K562 (cell line): ENCODE data around the gene ALS2CL. TPM values are rescaled to one million over a fixed set of nuclear protein-coding genes. Genes with fewer than 3 reads are reported as not detected.
A peak's percentile ranks its signal among the peaks of the same experiment; 100 is the strongest.

Experiments
- BRCA1 ChIP-seq, 2 experiments: fragments of 450-650 bp in 1 of 2; sonication (generic) in 1 of 2; formaldehyde crosslinking in 1 of 2; IDR thresholded peaks; 2 replicates each; pipeline versions ENCODE4 v1.5.0 to v1.6.1; 2017 to 2020; ENCODE audit warnings: mild to moderate bottlenecking in 1 of 2, missing genetic modification reagents in 1 of 2
- C11orf30 ChIP-seq: fragments of 450-650 bp; IDR thresholded peaks from 2 replicates; pipeline ENCODE4 v1.6.1; 2016; ENCODE audit warnings: low read depth, mild to moderate bottlenecking
- CCAR2 ChIP-seq: fragments of 200-400 bp; formaldehyde crosslinking; IDR thresholded peaks from 2 replicates; pipeline ENCODE4 v1.6.1; 2017; ENCODE audit warnings: mild to moderate bottlenecking, low read depth, low read length
- ESRRB ChIP-seq: fragments of 250-450 bp; sonication (Bioruptor Pico); IDR thresholded peaks from 2 replicates; pipeline ENCODE4 v1.5.0; 2020; ENCODE audit warnings: mild to moderate bottlenecking, moderate library complexity, borderline replicate concordance
- HNRNPK ChIP-seq: fragments of 200-400 bp; formaldehyde crosslinking; IDR thresholded peaks from one replicate; pipeline ENCODE4 v1.6.1; 2018; ENCODE audit warnings: mild to moderate bottlenecking, low read depth, low read length; ENCODE audit not compliant: poor library complexity, severe bottlenecking
- MAFK ChIP-seq: IDR thresholded peaks from 2 replicates; pipeline ENCODE4 v1.6.1; 2011; ENCODE audit warnings: low read length, improper control_type of control experiment
- PYGO2 ChIP-seq: fragments of 450-650 bp; IDR thresholded peaks from 2 replicates; pipeline ENCODE4 v1.6.1; 2016; ENCODE audit warnings: mild to moderate bottlenecking, missing genetic modification characterization, moderate library complexity, missing compliant biosample characterization
- TAF7 ChIP-seq: fragments of 450-650 bp; IDR thresholded peaks from 2 replicates; pipeline ENCODE4 v1.6.1; 2016; ENCODE audit warnings: missing genetic modification characterization, missing compliant biosample characterization
- TEAD4 ChIP-seq, 2 experiments: sonication (generic) in 1 of 2; formaldehyde crosslinking in 1 of 2; IDR thresholded peaks; 2 replicates each; pipeline versions ENCODE4 v1.6.1 to v1.8.0; 2012 to 2022; ENCODE audit warnings: borderline replicate concordance in 1 of 2, inconsistent platforms in 1 of 2, low read length in 1 of 2, mild to moderate bottlenecking in 1 of 2, missing genetic modification reagents in 1 of 2
- ZKSCAN1 ChIP-seq: fragments of 150-350 bp; IDR thresholded peaks from 2 replicates; pipeline ENCODE4 v1.6.1; 2016; ENCODE audit warnings: low read depth, low read length
- ZNF3 ChIP-seq: fragments of 250-450 bp; sonication (Bioruptor Pico); IDR thresholded peaks from 2 replicates; pipeline ENCODE4 v1.5.0; 2021; ENCODE audit warnings: mild to moderate bottlenecking, moderate library complexity
- ZNF507 ChIP-seq: conservative IDR thresholded peaks from 2 replicates; pipeline ENCODE4 v1.6.1; 2017; ENCODE audit warnings: missing genetic modification characterization, missing compliant biosample characterization
- ZNF830 ChIP-seq: fragments of 250-450 bp; sonication (Bioruptor Pico); IDR thresholded peaks from 2 replicates; pipeline ENCODE4 v1.5.0; 2021; ENCODE audit warnings: mild to moderate bottlenecking
- polyA plus RNA-seq, 8 experiments: library from polyadenylated mRNA; depleted of rRNA in 4 of 8; stranded (reverse) in 5 of 8; unstranded in 3 of 8; fragments of >200 nt; fragmentation: Nextera tagmentation in 2 of 8; fragmentation: Illumina TruSeq in 1 of 8; extraction: Ambion mirVana in 2 of 8; extraction: Trizol in 1 of 8; gene quantifications; 2 replicates each; pipeline versions ENCODE4 v1.2.1 to v1.2.3, GENCODE V29; 2011 to 2014; ENCODE audit warnings: inconsistent platforms in 1 of 8, missing spikeins in 1 of 8
- total RNA-seq, 7 experiments: library from RNA; depleted of rRNA in 6 of 7; stranded (reverse); fragments of >200 nt in 6 of 7; fragmentation: Illumina TruSeq in 2 of 7; extraction: Trizol in 2 of 7; gene quantifications; 2 replicates each; pipeline versions ENCODE4 v1.2.1 to v1.2.3, GENCODE V29; 2011 to 2021; ENCODE audit warnings: low replicate concordance in 1 of 7
- TF ChIP-seq, protein P1 (sequence below): fragments of 250-450 bp; sonication (Bioruptor Pico); IDR thresholded peaks from 2 replicates; pipeline ENCODE4 v1.4.0; 2020; ENCODE audit warnings: mild to moderate bottlenecking, moderate library complexity, borderline replicate concordance
- TF ChIP-seq, protein P2 (sequence below): fragments of 250-450 bp; sonication (Bioruptor Pico); IDR thresholded peaks from 2 replicates; pipeline ENCODE4 v1.5.0; 2022; ENCODE audit warnings: mild to moderate bottlenecking
- TF ChIP-seq, protein P3 (sequence below): fragments of 450-650 bp; IDR thresholded peaks from 2 replicates; pipeline ENCODE4 v1.6.1; 2017; ENCODE audit warnings: antibody characterized with exemption, mild to moderate bottlenecking

ALS2CL gene
- total and polyA plus RNA-seq, 9 of the 15 experiments (the other 6 are each of a cell fraction or from before 2014, with no cell fraction given) = 0.03 to 0.13 (median 0.05) TPM; not detected in 3

DNA sequence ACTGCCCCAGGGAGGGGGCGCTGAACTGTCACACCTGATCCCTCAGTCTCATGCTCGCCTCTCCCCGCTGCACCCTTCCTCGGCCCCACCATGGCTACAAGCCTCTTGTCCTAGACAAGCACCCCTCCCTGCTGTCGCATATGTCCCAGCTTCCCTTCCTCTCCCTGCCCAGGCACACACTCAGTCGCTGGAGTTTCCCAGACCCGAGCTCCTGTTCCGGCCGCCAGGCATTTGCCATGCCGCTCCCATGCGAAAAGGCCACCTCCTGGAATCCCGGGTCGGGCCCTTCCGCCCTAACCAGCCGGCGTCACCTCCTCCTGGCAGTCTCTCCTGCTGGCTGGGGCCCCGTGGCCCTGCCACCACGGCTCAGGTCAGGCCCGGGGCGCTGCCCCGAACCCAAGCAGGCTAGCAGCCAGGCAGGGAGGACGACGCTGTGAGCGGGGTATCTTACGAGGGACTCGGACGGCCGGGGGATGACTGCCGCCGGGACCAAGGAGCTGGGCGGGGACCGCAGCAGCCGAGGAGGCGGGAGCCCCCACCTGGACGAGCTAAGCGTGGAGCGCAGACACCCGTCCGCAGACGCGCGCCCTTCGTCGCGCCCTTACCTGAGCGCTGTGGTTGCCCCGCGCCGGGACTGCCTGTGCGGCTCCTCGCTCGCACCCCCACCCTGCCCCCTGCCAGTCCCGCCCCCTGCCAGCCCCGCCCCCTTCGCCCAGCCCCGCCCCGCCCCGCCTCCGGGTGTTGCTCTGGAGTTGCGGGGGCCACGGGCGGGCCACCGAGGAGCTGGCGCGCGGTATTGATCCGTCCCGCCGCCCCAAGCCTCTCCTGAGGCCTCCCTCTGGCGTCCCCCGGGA is at the start of gene ALS2CL (continued):
- TF ChIP-seq, protein P1, sequence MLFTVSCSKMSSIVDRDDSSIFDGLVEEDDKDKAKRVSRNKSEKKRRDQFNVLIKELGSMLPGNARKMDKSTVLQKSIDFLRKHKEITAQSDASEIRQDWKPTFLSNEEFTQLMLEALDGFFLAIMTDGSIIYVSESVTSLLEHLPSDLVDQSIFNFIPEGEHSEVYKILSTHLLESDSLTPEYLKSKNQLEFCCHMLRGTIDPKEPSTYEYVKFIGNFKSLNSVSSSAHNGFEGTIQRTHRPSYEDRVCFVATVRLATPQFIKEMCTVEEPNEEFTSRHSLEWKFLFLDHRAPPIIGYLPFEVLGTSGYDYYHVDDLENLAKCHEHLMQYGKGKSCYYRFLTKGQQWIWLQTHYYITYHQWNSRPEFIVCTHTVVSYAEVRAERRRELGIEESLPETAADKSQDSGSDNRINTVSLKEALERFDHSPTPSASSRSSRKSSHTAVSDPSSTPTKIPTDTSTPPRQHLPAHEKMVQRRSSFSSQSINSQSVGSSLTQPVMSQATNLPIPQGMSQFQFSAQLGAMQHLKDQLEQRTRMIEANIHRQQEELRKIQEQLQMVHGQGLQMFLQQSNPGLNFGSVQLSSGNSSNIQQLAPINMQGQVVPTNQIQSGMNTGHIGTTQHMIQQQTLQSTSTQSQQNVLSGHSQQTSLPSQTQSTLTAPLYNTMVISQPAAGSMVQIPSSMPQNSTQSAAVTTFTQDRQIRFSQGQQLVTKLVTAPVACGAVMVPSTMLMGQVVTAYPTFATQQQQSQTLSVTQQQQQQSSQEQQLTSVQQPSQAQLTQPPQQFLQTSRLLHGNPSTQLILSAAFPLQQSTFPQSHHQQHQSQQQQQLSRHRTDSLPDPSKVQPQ (CRISPR knock-in tag) = no peak
- TF ChIP-seq ZKSCAN1 (no peak), ZNF830 (CRISPR knock-in tag) (0 out of 2 replicates have a peak, but pooled peaks have one; percentile 24), HNRNPK (no peak), MAFK (no peak), TEAD4 (IDR thresholded peaks at IDR 0.05; ENCODE audit: low read length) (no peak), TEAD4 (CRISPR knock-in tag; IDR thresholded peaks at IDR 0.05; ENCODE audit: borderline replicate concordance) (0 out of 2 replicates have a peak, but pooled peaks have one; percentile 67), PYGO2 (tag) (no peak), ZNF507 (tag) (no peak), ESRRB (CRISPR knock-in tag) (no peak), BRCA1 (IDR thresholded peaks at IDR 0.05) (no peak), BRCA1 (CRISPR knock-in tag; IDR thresholded peaks at IDR 0.05) (no peak), ZNF3 (CRISPR knock-in tag) (no peak), TAF7 (tag) (no peak), CCAR2 (no peak), C11orf30 (no peak)
- TF ChIP-seq, protein P2, sequence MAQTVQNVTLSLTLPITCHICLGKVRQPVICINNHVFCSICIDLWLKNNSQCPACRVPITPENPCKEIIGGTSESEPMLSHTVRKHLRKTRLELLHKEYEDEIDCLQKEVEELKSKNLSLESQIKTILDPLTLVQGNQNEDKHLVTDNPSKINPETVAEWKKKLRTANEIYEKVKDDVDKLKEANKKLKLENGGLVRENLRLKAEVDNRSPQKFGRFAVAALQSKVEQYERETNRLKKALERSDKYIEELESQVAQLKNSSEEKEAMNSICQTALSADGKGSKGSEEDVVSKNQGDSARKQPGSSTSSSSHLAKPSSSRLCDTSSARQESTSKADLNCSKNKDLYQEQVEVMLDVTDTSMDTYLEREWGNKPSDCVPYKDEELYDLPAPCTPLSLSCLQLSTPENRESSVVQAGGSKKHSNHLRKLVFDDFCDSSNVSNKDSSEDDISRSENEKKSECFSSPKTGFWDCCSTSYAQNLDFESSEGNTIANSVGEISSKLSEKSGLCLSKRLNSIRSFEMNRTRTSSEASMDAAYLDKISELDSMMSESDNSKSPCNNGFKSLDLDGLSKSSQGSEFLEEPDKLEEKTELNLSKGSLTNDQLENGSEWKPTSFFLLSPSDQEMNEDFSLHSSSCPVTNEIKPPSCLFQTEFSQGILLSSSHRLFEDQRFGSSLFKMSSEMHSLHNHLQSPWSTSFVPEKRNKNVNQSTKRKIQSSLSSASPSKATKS (CRISPR knock-in tag) = no peak
- TF ChIP-seq, protein P3, sequence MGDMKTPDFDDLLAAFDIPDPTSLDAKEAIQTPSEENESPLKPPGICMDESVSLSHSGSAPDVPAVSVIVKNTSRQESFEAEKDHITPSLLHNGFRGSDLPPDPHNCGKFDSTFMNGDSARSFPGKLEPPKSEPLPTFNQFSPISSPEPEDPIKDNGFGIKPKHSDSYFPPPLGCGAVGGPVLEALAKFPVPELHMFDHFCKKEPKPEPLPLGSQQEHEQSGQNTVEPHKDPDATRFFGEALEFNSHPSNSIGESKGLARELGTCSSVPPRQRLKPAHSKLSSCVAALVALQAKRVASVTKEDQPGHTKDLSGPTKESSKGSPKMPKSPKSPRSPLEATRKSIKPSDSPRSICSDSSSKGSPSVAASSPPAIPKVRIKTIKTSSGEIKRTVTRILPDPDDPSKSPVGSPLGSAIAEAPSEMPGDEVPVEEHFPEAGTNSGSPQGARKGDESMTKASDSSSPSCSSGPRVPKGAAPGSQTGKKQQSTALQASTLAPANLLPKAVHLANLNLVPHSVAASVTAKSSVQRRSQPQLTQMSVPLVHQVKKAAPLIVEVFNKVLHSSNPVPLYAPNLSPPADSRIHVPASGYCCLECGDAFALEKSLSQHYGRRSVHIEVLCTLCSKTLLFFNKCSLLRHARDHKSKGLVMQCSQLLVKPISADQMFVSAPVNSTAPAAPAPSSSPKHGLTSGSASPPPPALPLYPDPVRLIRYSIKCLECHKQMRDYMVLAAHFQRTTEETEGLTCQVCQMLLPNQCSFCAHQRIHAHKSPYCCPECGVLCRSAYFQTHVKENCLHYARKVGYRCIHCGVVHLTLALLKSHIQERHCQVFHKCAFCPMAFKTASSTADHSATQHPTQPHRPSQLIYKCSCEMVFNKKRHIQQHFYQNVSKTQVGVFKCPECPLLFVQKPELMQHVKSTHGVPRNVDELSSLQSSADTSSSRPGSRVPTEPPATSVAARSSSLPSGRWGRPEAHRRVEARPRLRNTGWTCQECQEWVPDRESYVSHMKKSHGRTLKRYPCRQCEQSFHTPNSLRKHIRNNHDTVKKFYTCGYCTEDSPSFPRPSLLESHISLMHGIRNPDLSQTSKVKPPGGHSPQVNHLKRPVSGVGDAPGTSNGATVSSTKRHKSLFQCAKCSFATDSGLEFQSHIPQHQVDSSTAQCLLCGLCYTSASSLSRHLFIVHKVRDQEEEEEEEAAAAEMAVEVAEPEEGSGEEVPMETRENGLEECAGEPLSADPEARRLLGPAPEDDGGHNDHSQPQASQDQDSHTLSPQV = no peak
